HG02884 (cell line): ENCODE measurements around the gene TMEM101.
"Not testable (repeated sequence)": the region's sequence is repeated elsewhere in the genome, so short reads cannot be mapped to it uniquely, and the experiment has no call there.

Experiments used
- ATAC-seq: cut with Tn5 transposase; IDR thresholded peaks from one replicate; pipeline ENCODE4 v1.9.1; 2021; ENCODE audit warnings: mild to moderate bottlenecking, moderate library complexity; ENCODE audit not compliant: unreplicated experiment

The TMEM101 gene

DNA sequence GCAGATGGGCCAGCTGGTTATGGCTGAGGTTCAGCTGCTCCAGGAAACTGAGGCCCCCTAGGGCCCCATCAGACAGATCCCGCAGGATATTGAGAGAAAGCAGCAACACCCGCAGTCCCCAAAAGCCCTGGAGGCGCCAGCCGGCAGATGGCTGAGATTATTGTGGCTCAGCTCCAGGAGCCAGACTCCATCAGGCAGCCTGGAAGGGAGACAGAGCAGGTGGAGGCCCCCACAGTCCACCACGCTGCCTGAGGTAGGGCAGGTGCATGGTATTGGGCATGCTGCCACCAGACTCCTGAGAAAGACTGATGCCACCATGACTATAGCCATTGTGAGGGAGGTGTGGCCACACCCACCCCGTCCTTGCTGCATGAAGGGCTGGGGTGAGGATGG lies 9.5 kb upstream of the TMEM101 start:
- no peak for ATAC-seq

DNA sequence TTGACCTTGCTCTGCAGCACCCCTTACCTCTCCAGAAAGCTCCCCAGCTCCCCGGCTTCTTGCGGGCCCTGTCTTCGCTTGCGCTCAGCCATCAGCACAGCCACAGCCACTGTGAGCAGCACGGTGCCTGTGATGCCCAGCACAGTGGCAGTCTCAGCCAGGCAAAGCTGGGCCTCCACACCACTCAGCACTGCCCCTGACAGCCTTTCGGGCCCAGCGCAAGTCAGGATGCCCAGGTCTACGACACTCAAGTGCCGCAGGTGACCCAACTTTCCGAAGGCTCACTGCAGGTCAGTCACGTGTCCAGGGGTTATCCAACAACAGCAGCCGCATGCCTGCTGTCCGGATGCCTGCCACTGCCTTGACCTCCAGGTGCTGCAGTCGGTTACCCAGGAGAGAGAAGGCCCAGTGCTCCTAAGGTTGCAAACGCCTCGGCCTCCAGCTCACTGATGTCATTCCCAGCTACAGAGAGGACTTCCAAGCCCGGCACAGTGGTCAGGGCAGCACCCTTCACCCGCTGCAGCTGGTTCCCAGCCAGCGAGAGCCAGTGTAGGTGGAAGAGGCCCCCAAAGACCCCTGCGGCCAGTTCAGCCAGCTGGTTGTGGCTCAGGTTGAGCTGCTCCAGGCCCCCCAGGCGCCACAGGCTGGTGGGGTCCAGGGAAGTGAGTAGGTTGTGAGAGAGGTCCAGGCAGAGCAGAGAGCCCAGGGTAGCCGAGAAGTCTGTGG lies 8.9 kb upstream of the TMEM101 start:
- ATAC-seq = no peak

GRCh38 chr17:44022246-44022645 lies 7.5 kb upstream of the TMEM101 start:
- ATAC-seq = no peak

GRCh38 chr17:44021227-44021626 lies 6.5 kb upstream of the TMEM101 start:
- ATAC-seq = not testable (repeated sequence)

- no peak for ATAC-seq
Measured at GRCh38 chr17:44014133-44014436, 678 bp downstream of the TMEM101 start.

DNA sequence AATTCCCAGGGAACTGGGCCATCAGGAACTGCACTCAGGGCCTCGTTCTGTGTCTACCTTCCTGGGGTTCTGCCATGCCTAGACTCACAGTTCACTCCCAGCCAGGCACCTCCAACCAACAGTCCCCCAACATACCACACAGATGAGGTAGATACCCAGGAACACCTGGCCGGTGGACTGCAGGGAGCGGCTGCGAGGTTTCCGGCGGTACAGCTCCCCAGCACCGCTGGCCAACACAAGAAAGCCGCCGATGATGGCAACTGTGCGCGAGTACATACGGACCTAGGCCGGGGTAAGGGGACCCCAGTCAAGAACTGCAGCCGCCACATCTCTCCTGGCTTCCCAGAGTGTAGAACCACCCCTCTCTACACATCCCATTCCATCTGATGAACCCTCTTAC lies 1.9 kb downstream of the TMEM101 start:
- ATAC-seq = no peak

GRCh38 chr17:44012391-44012790 lies 2.4 kb downstream of the TMEM101 start:
- no peak for ATAC-seq

GRCh38 chr17:44011876-44012275 lies 2.9 kb downstream of the TMEM101 start:
- ATAC-seq = no peak

DNA sequence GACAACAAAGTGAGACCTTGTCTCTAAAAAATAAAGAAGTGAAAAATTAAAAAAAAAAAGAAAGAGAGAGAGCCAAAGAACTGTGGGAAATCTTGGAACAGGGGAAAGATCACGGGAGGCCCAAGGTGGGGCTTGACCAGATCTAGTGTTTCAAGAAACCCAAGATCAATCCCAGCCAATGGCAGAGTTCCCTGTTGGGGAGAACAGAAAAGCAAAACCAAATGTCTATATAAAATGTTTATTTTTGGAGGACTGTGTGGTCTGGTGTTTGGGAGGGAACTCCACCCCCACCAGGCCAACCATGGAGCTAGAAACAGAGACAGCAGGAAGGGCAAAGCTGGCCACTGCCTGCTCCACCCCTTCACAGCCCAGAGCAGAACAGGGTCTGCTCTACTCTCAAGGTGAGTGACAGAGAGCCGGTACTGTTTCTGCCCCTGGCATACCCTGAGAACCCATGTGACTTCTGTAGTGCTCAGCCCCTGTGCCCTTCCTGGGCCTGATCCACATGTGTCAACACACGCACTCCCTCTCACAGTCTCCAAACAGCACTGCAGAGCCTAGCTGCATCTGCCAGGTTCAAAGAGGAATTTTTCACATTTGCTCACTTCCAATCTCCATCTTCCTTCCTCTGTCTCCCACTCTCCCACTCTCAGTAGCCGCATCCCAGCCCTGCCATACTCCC lies 3.7 kb downstream of the TMEM101 start:
- no peak for ATAC-seq

DNA sequence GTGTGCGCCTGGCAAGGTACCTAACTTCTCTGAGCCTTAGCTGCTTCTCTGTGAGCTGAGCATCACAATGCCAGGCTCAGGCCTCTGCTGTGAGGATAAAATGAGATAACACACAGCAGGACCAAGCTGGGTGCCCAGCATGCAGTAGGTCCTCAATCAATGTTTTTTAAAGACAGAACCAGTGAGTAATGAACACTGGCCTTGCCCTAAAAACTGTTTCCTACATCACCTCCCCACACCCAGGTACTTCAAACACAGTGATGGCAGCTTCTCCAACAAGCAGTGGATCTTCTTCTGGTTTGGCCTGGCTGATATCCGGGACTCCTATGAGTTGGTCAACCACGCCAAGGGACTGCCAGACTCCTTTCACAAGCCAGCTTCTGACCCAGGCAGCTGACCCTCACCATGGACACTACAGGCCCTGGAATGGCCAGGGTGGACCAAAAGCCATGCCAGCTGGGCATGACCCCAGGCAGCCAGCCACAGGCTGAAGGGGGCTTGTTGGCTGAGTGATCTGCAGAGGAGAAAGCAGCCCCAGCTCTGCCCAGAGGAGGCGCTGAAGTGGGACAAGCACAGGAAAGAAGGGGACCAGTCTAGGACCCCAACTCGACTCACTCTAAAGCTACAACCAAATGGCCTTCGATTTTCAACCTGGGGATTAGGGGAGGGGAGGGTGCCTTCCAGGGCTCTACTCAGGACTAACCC lies 6.4 kb downstream of the TMEM101 start:
- ATAC-seq = no peak

- no peak for ATAC-seq
Measured at GRCh38 chr17:44007346-44008204, 7.2 kb downstream of the TMEM101 start.

DNA sequence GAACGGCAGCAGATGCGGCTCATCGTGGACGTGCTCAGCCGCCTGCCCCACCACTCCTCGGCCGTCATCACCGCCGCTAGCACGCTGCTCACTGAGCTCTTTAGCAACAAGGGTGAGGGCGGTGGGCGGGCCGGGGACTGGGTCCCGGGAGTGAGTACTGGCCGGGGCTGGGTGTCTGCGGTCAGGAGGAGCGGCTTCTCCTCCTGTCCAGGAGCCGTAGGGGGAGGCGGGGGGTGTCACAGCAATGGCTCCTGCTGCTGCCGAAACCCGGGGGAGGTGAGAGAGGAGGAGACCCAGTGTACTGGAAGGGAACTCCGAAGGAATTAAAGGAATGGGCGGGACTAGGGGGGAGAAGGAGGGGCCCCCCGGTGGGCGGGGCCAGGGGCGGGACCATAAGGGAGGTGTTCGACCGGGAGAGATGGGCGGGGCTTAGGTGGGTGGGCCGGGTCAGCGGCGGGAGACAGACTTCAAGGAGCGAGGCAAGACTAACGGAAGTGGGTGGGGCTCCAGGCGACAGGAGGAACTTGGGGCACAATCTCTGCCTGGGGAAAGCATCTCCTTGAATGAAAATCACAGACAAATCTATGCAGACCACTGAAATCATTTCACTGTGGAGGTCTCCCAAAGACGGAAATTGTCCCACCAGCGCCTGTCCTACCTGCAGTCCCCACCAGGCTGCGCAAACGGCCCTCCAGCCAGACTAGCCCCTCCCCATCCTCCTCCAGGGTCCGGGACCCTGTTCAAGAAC lies 8.0 kb downstream of the TMEM101 start:
- ATAC-seq = no peak

GRCh38 chr17:44006272-44006597 lies 8.5 kb downstream of the TMEM101 start:
- no peak for ATAC-seq

- no peak for ATAC-seq
Measured at GRCh38 chr17:44005527-44006271, 9.1 kb downstream of the TMEM101 start.

DNA sequence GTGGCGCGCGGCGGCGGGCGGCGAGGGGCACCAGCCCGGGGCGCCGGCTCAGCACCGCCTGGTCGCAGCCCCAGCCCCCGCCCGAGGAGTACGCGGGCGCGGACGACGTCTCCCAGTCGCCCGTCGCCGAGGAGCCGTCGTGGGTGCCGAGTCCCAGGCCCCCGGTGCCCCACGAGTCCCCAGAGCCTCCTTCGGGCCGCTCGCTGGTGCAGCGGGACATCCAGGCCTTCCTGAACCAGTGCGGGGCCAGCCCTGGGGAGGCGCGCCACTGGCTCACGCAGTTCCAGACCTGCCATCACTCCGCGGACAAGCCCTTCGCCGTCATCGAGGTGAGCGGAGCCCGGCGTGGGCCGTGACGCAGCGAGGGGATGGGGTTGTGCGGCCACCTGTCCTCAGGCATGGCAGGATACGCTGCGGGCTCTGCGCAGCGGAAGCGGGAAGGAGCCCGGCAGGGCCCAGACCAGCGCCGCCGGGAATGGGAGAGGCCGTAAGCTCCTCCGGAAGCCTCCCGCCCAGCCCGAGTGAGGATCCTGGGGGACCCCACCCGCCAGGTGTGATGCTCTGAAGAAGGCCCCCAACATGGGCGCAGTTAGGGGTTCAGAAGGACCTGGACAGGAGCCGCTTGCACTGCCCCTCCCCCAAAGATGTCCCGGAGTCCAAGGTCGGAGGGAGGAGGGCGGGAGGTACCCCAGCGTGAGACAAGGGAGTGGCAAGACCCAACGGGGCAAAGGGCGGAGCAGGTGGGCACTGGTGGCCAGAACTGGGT lies 9.8 kb downstream of the TMEM101 start:
- no peak for ATAC-seq

GRCh38 chr17:44004077-44004760 lies 10.5 kb downstream of the TMEM101 start, which contains the start of gene NAGS:
TSS of gene NAGS (plus strand) at chr17:44004622. CDS start at chr17:44004664, 42 bp downstream.
- ATAC-seq = no peak

GRCh38 chr17:44002141-44002848 lies 12.5 kb downstream of the TMEM101 start:
- ATAC-seq = no peak

DNA sequence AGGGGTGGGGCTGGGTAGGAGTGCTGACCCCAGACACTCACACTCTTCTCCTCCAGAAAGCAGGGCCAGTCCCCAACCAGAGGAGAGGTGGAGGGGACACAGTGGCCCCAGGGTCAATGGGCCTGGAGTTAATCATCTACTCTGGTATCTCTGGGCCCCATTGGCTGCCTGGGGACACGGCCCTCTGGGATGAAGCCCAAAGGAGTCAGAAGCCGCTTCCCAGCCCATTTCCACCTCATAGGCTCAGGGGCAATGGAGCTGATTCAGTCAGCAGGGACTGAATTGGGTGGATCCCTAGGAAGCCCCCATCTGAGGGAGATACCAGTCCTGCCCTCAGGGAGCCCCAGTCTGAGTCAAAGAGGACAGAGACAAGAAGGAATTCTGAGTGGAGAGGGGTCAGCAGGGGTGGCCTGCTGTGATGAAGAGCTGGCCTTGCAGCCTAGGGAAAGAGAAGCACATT lies 13.3 kb downstream of the TMEM101 start:
- ATAC-seq = no peak
